Stimulated activated naive B cell treated with anti-CD40 and anti-IgM and Interleukin-4, amounts not matched to agents 10 μg/mL and 1 μg/mL and 100 μg/mL, for 72 hours (primary cell): ENCODE measurements around the gene DHRS9.
"Not testable (repeated sequence)": the region's sequence is repeated elsewhere in the genome, so short reads cannot be mapped to it uniquely, and the experiment has no call there.

Experiments used
- ATAC-seq, 2 donors: fragments of 150-1000 bp; cut with Tn5 transposase; replicated peaks; 2 replicates each; pipeline ENCODE4 v1.10.0; 2021; ENCODE audit warnings: moderate library complexity in 1 of 2
- DNase-seq: peaks from one replicate; pipeline ENCODE4 v3.0.0; 2021
- H3K27ac Mint-ChIP-seq: one replicate; pipeline ENCODE4 v1.8.0; 2022; ENCODE audit warnings: mild to moderate bottlenecking, mixed read lengths
- H3K27me3 Mint-ChIP-seq, 2 donors: one replicate each; pipeline ENCODE4 v1.8.0; 2022; ENCODE audit warnings: mixed read lengths in 2 of 2
- H3K36me3 Mint-ChIP-seq, 2 donors: one replicate each; pipeline ENCODE4 v1.8.0; 2022; ENCODE audit warnings: mixed read lengths in 2 of 2, mild to moderate bottlenecking in 1 of 2
- H3K4me1 Mint-ChIP-seq, 2 donors: one replicate each; pipeline ENCODE4 v1.8.0; 2022; ENCODE audit warnings: mixed read lengths in 2 of 2, mild to moderate bottlenecking in 1 of 2
- H3K4me3 Mint-ChIP-seq, 2 donors: one replicate each; pipeline ENCODE4 v1.8.0; 2022; ENCODE audit warnings: mild to moderate bottlenecking in 2 of 2, mixed read lengths in 2 of 2, moderate library complexity in 1 of 2
- H3K9me3 Mint-ChIP-seq, 2 donors: one replicate each; pipeline ENCODE4 v1.8.0; 2022; ENCODE audit warnings: mixed read lengths in 2 of 2, mild to moderate bottlenecking in 1 of 2

The DHRS9 gene

GRCh38 chr2:169114056-169114455 lies 44.7 kb downstream of the DHRS9 start:
- Mint-ChIP-seq H3K4me3 (no peak overlapping the region), H3K27me3 (peaks cover 10 to 28% of the 10 kb centered on the region in 2 donors), H3K27ac (no peak overlapping the region), H3K36me3 (no peaks in the 10 kb centered on the region), H3K9me3 (no peaks in the 10 kb centered on the region), H3K4me1 (peaks cover 4 to 5% of the 10 kb centered on the region in 2 donors)
- ATAC-seq (no peak), DNase-seq (no peak)

GRCh38 chr2:169116327-169116726 lies 47.0 kb downstream of the DHRS9 start:
- Mint-ChIP-seq H3K4me1 (peaks cover 0 to 2% of the 10 kb centered on the region in 2 donors), H3K4me3 (no peak overlapping the region), H3K9me3 (no peaks in the 10 kb centered on the region), H3K36me3 (no peaks in the 10 kb centered on the region), H3K27ac (no peak overlapping the region), H3K27me3 (peaks cover 23 to 24% of the 10 kb centered on the region in 2 donors)
- ATAC-seq, result no peak
- no peak for DNase-seq

- Mint-ChIP-seq H3K9me3 (peaks cover 0 to 2% of the 10 kb centered on the region in 2 donors), H3K4me1 (peaks cover 0 to 2% of the 10 kb centered on the region in 2 donors), H3K27ac (no peak overlapping the region), H3K4me3 (no peak overlapping the region), H3K36me3 (no peaks in the 10 kb centered on the region), H3K27me3 (peaks cover 29 to 30% of the 10 kb centered on the region in 2 donors)
- DNase-seq (no peak), ATAC-seq (no peak)
Measured at GRCh38 chr2:169116993-169117392, 47.6 kb downstream of the DHRS9 start.

GRCh38 chr2:169118060-169118459 lies 48.7 kb downstream of the DHRS9 start:
- Mint-ChIP-seq H3K4me3 (no peak overlapping the region), H3K27me3 (peaks cover 30 to 38% of the 10 kb centered on the region in 2 donors), H3K36me3 (no peaks in the 10 kb centered on the region), H3K4me1 (peaks cover 0 to 2% of the 10 kb centered on the region in 2 donors), H3K27ac (no peak overlapping the region), H3K9me3 (peaks cover 0 to 2% of the 10 kb centered on the region in 2 donors)
- DNase-seq, result no peak
- ATAC-seq, result no peak

- peaks cover 0 to 2% of the 10 kb centered on the region in 2 donors for H3K9me3 Mint-ChIP-seq
- H3K4me3 Mint-ChIP-seq, result no peak overlapping the region
- no peaks in the 10 kb centered on the region for H3K36me3 Mint-ChIP-seq
- H3K4me1 Mint-ChIP-seq, result peaks cover 0 to 2% of the 10 kb centered on the region in 2 donors
- ATAC-seq (no peak), DNase-seq (no peak)
- peaks cover 30 to 43% of the 10 kb centered on the region in 2 donors for H3K27me3 Mint-ChIP-seq
- H3K27ac Mint-ChIP-seq, result no peak overlapping the region
Measured at GRCh38 chr2:169119123-169119760, 49.9 kb downstream of the DHRS9 start.

GRCh38 chr2:169119851-169120250 lies 50.5 kb downstream of the DHRS9 start:
- no peak overlapping the region for H3K27ac Mint-ChIP-seq
- H3K9me3 Mint-ChIP-seq, result peaks cover 0 to 2% of the 10 kb centered on the region in 2 donors
- H3K27me3 Mint-ChIP-seq, result peaks cover 30 to 47% of the 10 kb centered on the region in 2 donors
- peaks cover 0 to 2% of the 10 kb centered on the region in 2 donors for H3K4me1 Mint-ChIP-seq
- no peak overlapping the region for H3K4me3 Mint-ChIP-seq
- DNase-seq, result no peak
- no peak for ATAC-seq
- no peaks in the 10 kb centered on the region for H3K36me3 Mint-ChIP-seq

- H3K4me3 Mint-ChIP-seq, result no peak overlapping the region
Measured at GRCh38 chr2:169129703-169130243, 60.4 kb downstream of the DHRS9 start.

GRCh38 chr2:169131587-169132512 lies 62.5 kb downstream of the DHRS9 start:
- Mint-ChIP-seq H3K27me3 (no peaks in the 10 kb centered on the region), H3K4me1 (no peaks in the 10 kb centered on the region), H3K27ac (no peak overlapping the region), H3K36me3 (no peaks in the 10 kb centered on the region), H3K4me3 (no peak overlapping the region), H3K9me3 (no peaks in the 10 kb centered on the region)
- DNase-seq (no peak), ATAC-seq (peak; percentile 94 to 99)

More at GRCh38 chr2:169129703-169130243, 60.4 kb downstream of the DHRS9 start:
- ATAC-seq (no peak), DNase-seq (no peak)
- no peaks in the 10 kb centered on the region for H3K4me1 Mint-ChIP-seq
- H3K27ac Mint-ChIP-seq, result no peak overlapping the region
- H3K36me3 Mint-ChIP-seq, result no peaks in the 10 kb centered on the region
- H3K9me3 Mint-ChIP-seq, result no peaks in the 10 kb centered on the region
- H3K27me3 Mint-ChIP-seq, result no peaks in the 10 kb centered on the region

- not testable (repeated sequence) for H3K9me3 Mint-ChIP-seq, ATAC-seq, H3K27ac Mint-ChIP-seq, H3K36me3 Mint-ChIP-seq, H3K27me3 Mint-ChIP-seq, H3K4me3 Mint-ChIP-seq, H3K4me1 Mint-ChIP-seq, DNase-seq
Measured at GRCh38 chr2:169134272-169134671, 64.9 kb downstream of the DHRS9 start.

- not testable (repeated sequence) for H3K9me3 Mint-ChIP-seq, H3K4me3 Mint-ChIP-seq, H3K27me3 Mint-ChIP-seq, DNase-seq, ATAC-seq, H3K36me3 Mint-ChIP-seq, H3K27ac Mint-ChIP-seq, H3K4me1 Mint-ChIP-seq
Measured at GRCh38 chr2:169136428-169136827, 67.1 kb downstream of the DHRS9 start.

- no peaks in the 10 kb centered on the region for H3K36me3 Mint-ChIP-seq
- ATAC-seq (no peak), DNase-seq (no peak)
- H3K27me3 Mint-ChIP-seq, result no peaks in the 10 kb centered on the region
- H3K4me1 Mint-ChIP-seq, result no peaks in the 10 kb centered on the region
- H3K9me3 Mint-ChIP-seq, result no peaks in the 10 kb centered on the region
- H3K4me3 Mint-ChIP-seq, result no peak overlapping the region
- H3K27ac Mint-ChIP-seq, result no peak overlapping the region
Measured at GRCh38 chr2:169136885-169137534, 67.6 kb downstream of the DHRS9 start.

GRCh38 chr2:169137924-169138323 lies 68.6 kb downstream of the DHRS9 start:
- Mint-ChIP-seq H3K9me3 (no peaks in the 10 kb centered on the region), H3K36me3 (no peaks in the 10 kb centered on the region), H3K27me3 (no peaks in the 10 kb centered on the region), H3K4me1 (no peaks in the 10 kb centered on the region), H3K27ac (no peak overlapping the region), H3K4me3 (no peak overlapping the region)
- no peak for ATAC-seq
- no peak for DNase-seq

- Mint-ChIP-seq H3K4me1 (no peaks in the 10 kb centered on the region), H3K9me3 (no peaks in the 10 kb centered on the region), H3K4me3 (no peak overlapping the region), H3K27ac (no peak overlapping the region), H3K36me3 (no peaks in the 10 kb centered on the region), H3K27me3 (no peaks in the 10 kb centered on the region)
- ATAC-seq (no peak), DNase-seq (no peak)
Measured at GRCh38 chr2:169139145-169139544, 69.8 kb downstream of the DHRS9 start.

- Mint-ChIP-seq H3K4me1 (no peaks in the 10 kb centered on the region), H3K36me3 (no peaks in the 10 kb centered on the region), H3K27me3 (no peaks in the 10 kb centered on the region), H3K4me3 (no peak overlapping the region), H3K27ac (no peak overlapping the region), H3K9me3 (no peaks in the 10 kb centered on the region)
- ATAC-seq, result no peak
- DNase-seq, result no peak
Measured at GRCh38 chr2:169139993-169140767, 70.8 kb downstream of the DHRS9 start.
